ENCODE results near the gene FBXO27.

Gene FBXO27

DNA sequence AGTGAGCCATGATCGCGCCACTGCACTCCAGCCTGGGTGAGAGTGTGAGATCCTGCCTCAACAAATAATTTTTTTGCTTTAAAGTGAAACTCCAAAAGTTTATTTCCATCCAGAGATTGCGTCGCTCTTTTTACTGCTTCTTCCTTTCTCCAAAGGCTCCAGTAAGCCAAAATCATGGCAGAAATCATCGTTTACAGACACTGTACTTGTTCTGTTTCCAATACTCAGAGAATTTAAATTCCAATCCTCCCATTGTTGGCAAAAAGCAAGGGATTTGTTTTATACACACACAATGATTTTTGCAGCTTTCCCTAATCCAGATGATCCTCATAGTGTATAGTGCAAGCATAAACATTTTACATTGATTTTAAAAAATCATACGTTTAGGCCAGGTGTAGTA, 15.3 kb downstream of the FBXO27 start:
- TF ChIP-seq, protein P1, sequence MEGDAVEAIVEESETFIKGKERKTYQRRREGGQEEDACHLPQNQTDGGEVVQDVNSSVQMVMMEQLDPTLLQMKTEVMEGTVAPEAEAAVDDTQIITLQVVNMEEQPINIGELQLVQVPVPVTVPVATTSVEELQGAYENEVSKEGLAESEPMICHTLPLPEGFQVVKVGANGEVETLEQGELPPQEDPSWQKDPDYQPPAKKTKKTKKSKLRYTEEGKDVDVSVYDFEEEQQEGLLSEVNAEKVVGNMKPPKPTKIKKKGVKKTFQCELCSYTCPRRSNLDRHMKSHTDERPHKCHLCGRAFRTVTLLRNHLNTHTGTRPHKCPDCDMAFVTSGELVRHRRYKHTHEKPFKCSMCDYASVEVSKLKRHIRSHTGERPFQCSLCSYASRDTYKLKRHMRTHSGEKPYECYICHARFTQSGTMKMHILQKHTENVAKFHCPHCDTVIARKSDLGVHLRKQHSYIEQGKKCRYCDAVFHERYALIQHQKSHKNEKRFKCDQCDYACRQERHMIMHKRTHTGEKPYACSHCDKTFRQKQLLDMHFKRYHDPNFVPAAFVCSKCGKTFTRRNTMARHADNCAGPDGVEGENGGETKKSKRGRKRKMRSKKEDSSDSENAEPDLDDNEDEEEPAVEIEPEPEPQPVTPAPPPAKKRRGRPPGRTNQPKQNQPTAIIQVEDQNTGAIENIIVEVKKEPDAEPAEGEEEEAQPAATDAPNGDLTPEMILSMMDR (IDR thresholded peaks at IDR 0.05), result no peak

DNA sequence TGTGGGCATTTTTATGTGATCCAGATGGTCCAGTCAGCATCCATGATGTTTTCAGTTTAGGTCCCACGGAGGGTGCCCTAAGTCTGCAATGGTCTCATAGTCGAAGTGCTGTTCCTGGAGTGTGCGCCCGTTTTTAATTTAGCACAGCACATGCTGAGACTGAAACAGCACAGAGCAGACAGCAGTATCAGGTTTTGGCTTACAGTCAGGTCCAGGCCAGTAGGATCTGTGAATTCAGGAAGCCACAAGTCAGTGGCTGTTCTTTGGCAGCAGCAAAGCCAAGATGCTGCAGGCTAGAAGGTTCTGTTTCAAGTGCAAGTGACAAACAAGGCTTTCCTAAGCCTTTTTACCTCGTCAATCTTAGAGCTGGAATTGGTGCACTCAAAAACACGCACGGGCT, 18.3 kb downstream of the FBXO27 start:
- TF ChIP-seq, protein P1 (IDR thresholded peaks at IDR 0.05), result no peak

DNA sequence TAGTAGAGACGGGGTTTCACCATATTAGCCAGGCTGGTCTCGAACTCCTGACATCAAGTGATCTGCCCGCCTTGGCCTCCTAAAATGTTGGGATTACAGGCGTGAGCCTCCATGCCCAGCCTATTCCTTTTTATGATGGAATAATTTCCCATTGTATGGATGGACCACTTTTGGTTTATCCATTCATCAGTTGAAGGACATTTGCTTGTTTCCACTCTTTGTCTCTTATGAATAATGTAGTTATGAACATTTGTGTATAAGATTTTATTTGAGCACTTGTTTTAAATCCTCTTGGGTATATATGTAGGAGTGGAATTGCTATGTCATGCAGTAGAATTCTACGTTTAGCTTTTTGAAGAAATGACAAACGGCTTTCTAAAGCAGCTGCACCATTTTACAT, 23.3 kb downstream of the FBXO27 start:
- TF ChIP-seq, protein P1 (IDR thresholded peaks at IDR 0.05), result no peak

DNA sequence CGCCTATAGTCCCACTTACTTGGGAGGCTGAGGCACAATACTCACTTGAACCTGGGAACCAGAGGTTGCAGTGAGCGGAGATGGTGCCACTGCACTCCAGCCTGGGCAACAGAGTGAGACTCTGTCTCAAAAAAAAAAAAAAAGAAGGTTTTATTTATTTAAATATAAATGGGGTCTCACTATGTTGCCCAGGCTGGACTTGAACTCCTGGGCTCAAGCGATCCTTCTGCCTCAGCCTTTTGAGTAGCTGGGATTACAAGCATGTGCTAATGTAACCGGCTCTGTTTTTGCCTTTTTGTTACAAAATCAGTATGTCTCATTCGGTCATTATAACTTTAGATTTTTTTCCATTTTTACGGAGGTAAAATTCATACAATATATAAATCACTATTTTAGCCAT, 24.2 kb downstream of the FBXO27 start:
- TF ChIP-seq, protein P1 (IDR thresholded peaks at IDR 0.05), result no peak

DNA sequence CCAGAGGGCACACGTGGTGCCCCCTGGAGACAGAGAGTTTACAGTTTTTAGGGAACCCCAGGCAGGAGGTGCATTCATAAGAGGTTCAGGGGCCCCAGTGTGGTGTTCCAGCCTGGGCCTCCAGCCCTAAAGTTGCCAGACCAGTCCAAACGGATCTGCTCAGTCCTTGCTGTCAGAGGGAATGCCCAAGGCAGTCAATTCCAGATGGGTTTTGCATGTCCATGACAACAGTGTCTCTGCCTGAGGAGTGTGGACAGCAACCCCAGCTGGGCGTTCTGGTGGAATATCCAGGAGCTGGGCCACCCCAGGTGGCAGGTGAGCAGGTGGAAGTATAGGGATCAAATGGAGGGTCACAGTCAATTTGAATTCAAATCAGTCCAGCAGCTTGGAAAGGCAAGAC, 25.3 kb downstream of the FBXO27 start:
- TF ChIP-seq, protein P1 (IDR thresholded peaks at IDR 0.05), result no peak

DNA sequence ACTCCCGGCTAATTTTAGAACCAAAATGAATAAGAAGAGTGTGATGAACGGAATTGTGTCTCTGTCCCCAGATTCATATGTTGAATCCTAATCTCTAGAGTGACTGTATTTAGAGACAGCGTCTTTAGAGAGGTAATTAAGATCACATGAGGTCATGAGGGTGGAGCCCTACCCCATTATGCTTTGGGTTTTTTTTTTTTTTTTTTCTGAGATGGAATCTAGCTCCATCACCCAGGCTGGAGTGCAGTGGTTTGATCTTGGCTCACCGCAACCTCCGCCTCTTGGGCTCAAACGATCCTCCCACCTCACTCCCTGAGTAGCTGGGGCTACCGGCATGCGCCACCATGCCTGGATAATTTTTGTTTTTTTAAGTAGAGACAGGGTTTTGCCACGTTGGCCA, 27.9 kb downstream of the FBXO27 start:
- TF ChIP-seq, protein P1 (IDR thresholded peaks at IDR 0.05), result no peak

DNA sequence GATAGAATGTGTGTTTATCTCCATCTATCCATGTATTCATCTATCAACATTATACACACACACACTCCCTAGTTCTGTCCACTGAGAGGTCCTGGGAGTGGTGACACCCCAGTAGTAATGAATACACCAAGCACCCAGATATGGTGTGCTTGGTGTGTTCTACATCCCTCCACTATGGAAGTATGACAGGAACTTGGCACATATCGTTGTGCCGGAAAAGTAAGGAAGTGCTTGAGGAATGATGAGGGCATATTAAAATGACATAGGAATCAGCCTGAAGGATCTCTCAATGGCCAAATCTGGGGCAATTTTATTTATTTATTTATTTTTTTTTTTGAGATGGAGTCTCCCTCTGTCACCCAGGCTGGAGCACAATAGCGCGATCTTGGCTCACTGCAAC, 28.6 kb downstream of the FBXO27 start:
- TF ChIP-seq, protein P1 (IDR thresholded peaks at IDR 0.05), result no peak

DNA sequence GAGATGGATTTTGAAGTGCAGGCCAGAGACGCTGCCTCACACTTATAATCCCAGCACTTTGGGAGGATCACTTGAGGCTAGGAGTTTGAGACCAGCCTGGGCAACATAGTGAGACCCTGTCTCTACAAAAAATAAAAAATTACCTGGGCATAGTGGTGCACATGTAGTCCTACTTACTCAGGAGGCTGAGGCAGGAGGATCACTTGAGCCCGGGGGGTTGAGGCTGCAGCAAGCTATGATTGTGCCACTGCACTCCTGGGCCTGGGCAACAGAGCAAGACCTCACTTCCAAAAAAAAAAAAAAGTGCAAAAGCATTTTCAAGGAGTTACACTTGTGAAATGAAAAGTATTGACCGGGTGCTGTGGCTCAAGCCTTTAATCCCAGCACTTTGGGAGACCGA, 29.2 kb downstream of the FBXO27 start:
- TF ChIP-seq, protein P1 (IDR thresholded peaks at IDR 0.05), result no peak
